Tibial artery (tissue), 4 donors: Measurements from ENCODE around the gene CPAMD8.

Experiments used
- DNase-seq, 2 donors: peaks; one replicate each; pipeline ENCODE4 v3.0.0-alpha.2; 2019
- H3K27ac ChIP-seq, 2 donors: fragments of 200-600 bp; sonication (generic) in 1 of 2; 1 replicate in 1 of 2; 2 replicates in 1 of 2; pipeline ENCODE4 v1.5.1; 2018 to 2019; ENCODE audit warnings: mild to moderate bottlenecking in 1 of 2
- H3K27me3 ChIP-seq, 2 donors: fragments of 200-600 bp; sonication (generic) in 1 of 2; one replicate each; pipeline versions ENCODE4 v1.5.1 to v1.6.0; 2016 to 2019
- H3K36me3 ChIP-seq, 3 donors: fragments of 200-600 bp; sonication (generic) in 2 of 3; one replicate each; pipeline ENCODE4 v1.5.1; 2016 to 2019; ENCODE audit warnings: mild to moderate bottlenecking in 2 of 3
- H3K4me1 ChIP-seq, 4 donors: fragments of 200-600 bp; sonication (generic) in 2 of 4; 1 replicate in 3 of 4; 2 replicates in 1 of 4; pipeline ENCODE4 v1.5.1; 2016 to 2019
- H3K4me3 ChIP-seq, 2 donors: fragments of 200-600 bp; sonication (generic) in 1 of 2; 1 replicate in 1 of 2; 2 replicates in 1 of 2; pipeline ENCODE4 v1.5.1; 2018 to 2019; ENCODE audit warnings: mild to moderate bottlenecking in 2 of 2
- H3K9me3 ChIP-seq, 3 donors: fragments of 200-600 bp; sonication (generic) in 1 of 3; one replicate each; pipeline ENCODE4 v1.5.1; 2016 to 2019
- CTCF ChIP-seq, 2 experiments: fragments of 200-600 bp in 1 of 2; fragments of 450-650 bp in 1 of 2; IDR thresholded peaks; one replicate each; pipeline ENCODE4 v1.5.1; 2017 to 2019; ENCODE audit warnings: antibody characterized with exemption in 2 of 2, mild to moderate bottlenecking in 1 of 2, moderate library complexity in 1 of 2
- intact Hi-C: fragments of 100-400 bp; cut with DNase I; formaldehyde crosslinking; loops from one replicate; pipeline ENCODE4 v1.15.0; 2023; ENCODE audit warnings: low total_unique reads

CPAMD8 gene

GRCh38 chr19:16893686-16893989, 133.0 kb downstream of the CPAMD8 start:
- no peaks in the 10 kb centered on the region for H3K36me3 ChIP-seq
- peaks cover 0 to 32% (median 11%) of the 10 kb centered on the region in 4 donors for H3K4me1 ChIP-seq
- intact Hi-C loops = no loop called here
- H3K9me3 ChIP-seq = no peaks in the 10 kb centered on the region
- no peak overlapping the region for H3K4me3 ChIP-seq
- peak in 1 of 2 donors; percentile 62 for DNase-seq
- H3K27me3 ChIP-seq = peaks cover 0 to 18% of the 10 kb centered on the region in 2 donors
- TF ChIP-seq CTCF (IDR thresholded peaks at IDR 0.05) = no peak
- H3K27ac ChIP-seq = no peak overlapping the region

GRCh38 chr19:16892868-16893685, 133.5 kb downstream of the CPAMD8 start:
- Histone ChIP-seq H3K4me3 (no peak overlapping the region), H3K36me3 (no peaks in the 10 kb centered on the region), H3K27ac (no peak overlapping the region), H3K27me3 (peaks cover 0 to 21% of the 10 kb centered on the region in 2 donors), H3K4me1 (peaks cover 0 to 34% (median 11%) of the 10 kb centered on the region in 4 donors), H3K9me3 (no peaks in the 10 kb centered on the region)
- no peak for DNase-seq
- intact Hi-C loops = no loop called here
- TF ChIP-seq CTCF (IDR thresholded peaks at IDR 0.05) = no peak

- Histone ChIP-seq H3K27ac (no peak overlapping the region), H3K4me3 (no peak overlapping the region), H3K9me3 (no peaks in the 10 kb centered on the region), H3K36me3 (no peaks in the 10 kb centered on the region), H3K4me1 (peaks cover 0 to 33% (median 11%) of the 10 kb centered on the region in 4 donors), H3K27me3 (peaks cover 0 to 27% of the 10 kb centered on the region in 2 donors)
- DNase-seq = no peak
- no peak for TF ChIP-seq CTCF (IDR thresholded peaks at IDR 0.05)
- intact Hi-C loops = no loop called here
Measured at GRCh38 chr19:16892436-16892835, 134.2 kb downstream of the CPAMD8 start.

- no peaks in the 10 kb centered on the region for H3K9me3 ChIP-seq
- TF ChIP-seq CTCF (IDR thresholded peaks at IDR 0.05) = no peak
- peaks cover 0 to 28% (median 11%) of the 10 kb centered on the region in 4 donors for H3K4me1 ChIP-seq
- intact Hi-C loops = no loop called here
- H3K4me3 ChIP-seq = no peak overlapping the region
- no peaks in the 10 kb centered on the region for H3K36me3 ChIP-seq
- H3K27ac ChIP-seq = no peak overlapping the region
- DNase-seq = no peak
- H3K27me3 ChIP-seq = peaks cover 0 to 27% of the 10 kb centered on the region in 2 donors
Measured at GRCh38 chr19:16891696-16892382, 134.8 kb downstream of the CPAMD8 start.

- H3K36me3 ChIP-seq = no peaks in the 10 kb centered on the region
- no peak for DNase-seq
- no peak overlapping the region for H3K27ac ChIP-seq
- H3K27me3 ChIP-seq = peaks cover 0 to 27% of the 10 kb centered on the region in 2 donors
- no peak overlapping the region for H3K4me3 ChIP-seq
- peaks cover 0 to 18% (median 1%) of the 10 kb centered on the region in 4 donors for H3K4me1 ChIP-seq
- H3K9me3 ChIP-seq = no peaks in the 10 kb centered on the region
- no peak for TF ChIP-seq CTCF (IDR thresholded peaks at IDR 0.05)
- intact Hi-C loops = no loop called here
Measured at GRCh38 chr19:16890461-16891184, 136.0 kb downstream of the CPAMD8 start.
